IMR-90 (cell line): ENCODE data around the gene SH3RF1. TPM values are rescaled to one million over a fixed set of nuclear protein-coding genes. Genes with fewer than 3 reads are reported as not detected.

ENCODE experiments used
- ATAC-seq: fragments of 200-7000 bp; cut with Tn5 transposase; 2 replicates; pipeline ENCODE4 v1.9.1; 2020; ENCODE audit warnings: low read depth, mild to moderate bottlenecking, moderate library complexity
- BruUV-seq: library from RNA; stranded (reverse); fragments of 400-500 nt; replicated peaks from 2 replicates; lab custom pipeline; 2021; lab: Mats Ljungman, UMichigan
- CTCF ChIA-PET: fragments of 300-600 bp; formaldehyde crosslinking; extraction: SDS; loops from one replicate; lab custom pipeline; 2021; ENCODE audit warnings: antibody characterized with exemption; lab: Yijun Ruan, JAX
- POLR2A ChIA-PET: fragments of 300-600 bp; sonication (Branson Sonifier 250); formaldehyde crosslinking; loops from one replicate; lab custom pipeline; 2022; ENCODE audit warnings: antibody characterized with exemption; ENCODE audit not compliant: unreplicated experiment; lab: Charles Lee
- DNase-seq: peaks from one replicate; pipeline ENCODE4 v3.0.0; 2013
- H2AFZ ChIP-seq: replicated peaks from 2 replicates; pipeline ENCODE3; 2013; ENCODE audit warnings: low read length, mild to moderate bottlenecking; ENCODE audit not compliant: poor library complexity
- H2AK5ac ChIP-seq: 2 replicates; pipeline ENCODE4 v1.6.1; 2013; ENCODE audit warnings: low read depth, low read length, inconsistent platforms
- H2AK9ac ChIP-seq: replicated peaks from 2 replicates; pipeline ENCODE3; 2013; ENCODE audit warnings: mild to moderate bottlenecking, low read depth, low read length, moderate library complexity; ENCODE audit not compliant: poor library complexity
- H2BK120ac ChIP-seq: 2 replicates; pipeline ENCODE4 v1.6.1; 2013; ENCODE audit warnings: low read depth, low read length, inconsistent platforms
- H2BK15ac ChIP-seq: 3 replicates; pipeline ENCODE4 v1.6.1; 2013; ENCODE audit warnings: low read depth, low read length, inconsistent platforms
- H2BK20ac ChIP-seq: 2 replicates; pipeline ENCODE4 v1.6.1; 2013; ENCODE audit warnings: low read depth, mild to moderate bottlenecking, inconsistent platforms, low read length, moderate library complexity
- H2BK5ac ChIP-seq: 2 replicates; pipeline ENCODE4 v1.6.1; 2013; ENCODE audit warnings: mild to moderate bottlenecking, low read depth, low read length, inconsistent platforms; ENCODE audit not compliant: poor library complexity, severe bottlenecking
- H3K14ac ChIP-seq: replicated peaks from 2 replicates; pipeline ENCODE4 v1.6.1; 2013; ENCODE audit warnings: low read depth, low read length, inconsistent platforms
- H3K18ac ChIP-seq: 2 replicates; pipeline ENCODE4 v1.6.1; 2013; ENCODE audit warnings: low read depth, low read length, control low read depth
- H3K23ac ChIP-seq: 2 replicates; pipeline ENCODE4 v1.6.1; 2013; ENCODE audit warnings: low read depth, low read length, inconsistent platforms
- H3K27ac ChIP-seq: 2 replicates; pipeline ENCODE4 v1.5.1; 2013; ENCODE audit warnings: mild to moderate bottlenecking, control low read depth, low read length; ENCODE audit not compliant: insufficient read depth
- H3K27me3 ChIP-seq: 2 replicates; pipeline ENCODE4 v1.6.1; 2013; ENCODE audit warnings: low read length; ENCODE audit not compliant: control insufficient read depth, insufficient read depth
- H3K36me3 ChIP-seq: 2 replicates; pipeline ENCODE4 v1.6.1; 2013; ENCODE audit warnings: low read length, mixed read lengths; ENCODE audit not compliant: control insufficient read depth, insufficient read depth
- H3K4ac ChIP-seq: 2 replicates; pipeline ENCODE4 v1.6.1; 2013; ENCODE audit warnings: low read depth, low read length, inconsistent platforms
- H3K4me1 ChIP-seq: 2 replicates; pipeline ENCODE4 v1.6.1; 2013; ENCODE audit warnings: low read length, mixed read lengths; ENCODE audit not compliant: control insufficient read depth, insufficient read depth
- H3K4me2 ChIP-seq: 2 replicates; pipeline ENCODE4 v1.6.1; 2013; ENCODE audit warnings: low read depth, mild to moderate bottlenecking, control low read depth, low read length, moderate library complexity
- H3K4me3 ChIP-seq: 2 replicates; pipeline ENCODE4 v1.5.1; 2013; ENCODE audit warnings: low read depth, mild to moderate bottlenecking, control low read depth, low read length, moderate library complexity; ENCODE audit not compliant: insufficient read depth
- H3K56ac ChIP-seq: 2 replicates; pipeline ENCODE4 v1.6.1; 2013; ENCODE audit warnings: low read length, inconsistent platforms; ENCODE audit not compliant: insufficient read depth; ENCODE audit errors: extremely low read depth
- H3K79me1 ChIP-seq, 2 experiments: 2 replicates each; pipeline ENCODE4 v1.6.1; 2013; ENCODE audit warnings: low read length in 2 of 2, inconsistent platforms in 1 of 2, low read depth in 1 of 2
- H3K9ac ChIP-seq: 2 replicates; pipeline ENCODE4 v1.6.1; 2013; ENCODE audit warnings: low read depth, low read length, control low read depth
- H3K9me1 ChIP-seq: 2 replicates; pipeline ENCODE4 v1.6.1; 2013; ENCODE audit warnings: low read length, inconsistent platforms; ENCODE audit not compliant: insufficient read depth
- H3K9me3 ChIP-seq: 2 replicates; pipeline ENCODE4 v1.6.1; 2013; ENCODE audit warnings: low read length; ENCODE audit not compliant: control insufficient read depth, insufficient read depth
- H4K20me1 ChIP-seq: 2 replicates; pipeline ENCODE4 v1.6.1; 2013; ENCODE audit warnings: low read length, inconsistent platforms; ENCODE audit not compliant: insufficient read depth
- H4K5ac ChIP-seq: 2 replicates; pipeline ENCODE4 v1.6.1; 2013; ENCODE audit warnings: mild to moderate bottlenecking, low read depth, low read length, control low read depth
- H4K8ac ChIP-seq, 2 experiments: 2 replicates each; pipeline ENCODE4 v1.6.1; 2013; ENCODE audit warnings: low read depth in 2 of 2, low read length in 2 of 2, control low read depth in 1 of 2, inconsistent platforms in 1 of 2
- H4K91ac ChIP-seq: 2 replicates; pipeline ENCODE4 v1.6.1; 2013; ENCODE audit warnings: low read depth, low read length, inconsistent platforms; ENCODE audit not compliant: insufficient read depth
- CEBPB ChIP-seq: IDR thresholded peaks from 2 replicates; pipeline ENCODE4 v1.6.1; 2012; ENCODE audit warnings: low read depth, low read length, improper control_type of control experiment
- CHD1 ChIP-seq: IDR thresholded peaks from 2 replicates; pipeline ENCODE4 v1.6.1; 2012; ENCODE audit warnings: low read depth, low read length, improper control_type of control experiment
- ELK1 ChIP-seq: fragments of 150-350 bp; IDR thresholded peaks from 2 replicates; pipeline ENCODE4 v1.6.1; 2016; ENCODE audit warnings: low read depth, mild to moderate bottlenecking, low read length, moderate library complexity, borderline replicate concordance
- FOS ChIP-seq: fragments of 150-350 bp; IDR thresholded peaks from 2 replicates; pipeline ENCODE4 v1.6.1; 2016; ENCODE audit warnings: low read depth, low read length
- MAFK ChIP-seq: IDR thresholded peaks from 2 replicates; pipeline ENCODE4 v1.6.1; 2012; ENCODE audit warnings: low read depth, low read length, improper control_type of control experiment
- MAZ ChIP-seq: IDR thresholded peaks from 2 replicates; pipeline ENCODE4 v1.6.1; 2012; ENCODE audit warnings: low read depth, mild to moderate bottlenecking, low read length, improper control_type of control experiment, moderate library complexity, borderline replicate concordance
- MXI1 ChIP-seq: IDR thresholded peaks from 2 replicates; pipeline ENCODE4 v1.6.1; 2012; ENCODE audit warnings: low read depth, mild to moderate bottlenecking, low read length, moderate library complexity, borderline replicate concordance
- POLR2A ChIP-seq: IDR thresholded peaks from 2 replicates; pipeline ENCODE4 v1.6.1; 2012; ENCODE audit warnings: mild to moderate bottlenecking, low read depth, low read length
- RAD21 ChIP-seq: IDR thresholded peaks from 2 replicates; pipeline ENCODE4 v1.6.1; 2012; ENCODE audit warnings: low read length, improper control_type of control experiment
- RCOR1 ChIP-seq: IDR thresholded peaks from 2 replicates; pipeline ENCODE4 v1.6.1; 2012; ENCODE audit warnings: mild to moderate bottlenecking, low read length, improper control_type of control experiment; ENCODE audit not compliant: insufficient replicate concordance
- RFX5 ChIP-seq: IDR thresholded peaks from 2 replicates; pipeline ENCODE4 v1.8.0; 2012; ENCODE audit warnings: low read depth, mild to moderate bottlenecking, low read length, moderate library complexity
- SMC3 ChIP-seq: fragments of 150-350 bp; IDR thresholded peaks from 2 replicates; pipeline ENCODE4 v1.6.1; 2016; ENCODE audit warnings: low read depth, mild to moderate bottlenecking, antibody characterized with exemption, low read length, moderate library complexity
- USF2 ChIP-seq: fragments of 150-350 bp; IDR thresholded peaks from 2 replicates; pipeline ENCODE4 v1.6.1; 2017; ENCODE audit warnings: mild to moderate bottlenecking, antibody characterized with exemption, low read length, low read depth
- WGBS, 2 experiments: methylation state at CpG; one replicate each; pipeline versions ENCODE4 v1.1.5 to v1.1.7; 2013; ENCODE audit warnings: missing lambda C conversion rate in 2 of 2; ENCODE audit not compliant: insufficient read length in 1 of 2; ENCODE audit errors: extremely low coverage in 2 of 2; 5-methylcytosine and 5-hydroxymethylcytosine counted together
- dilution Hi-C: fragments of 300-500 bp; cut with HindIII; formaldehyde crosslinking; loops from one replicate; pipeline ENCODE4 v1.14.3; 2018; ENCODE audit warnings: low sequenced_read_pairs; ENCODE audit not compliant: unreplicated experiment
- in situ Hi-C: fragments of 300-500 bp; cut with MboI; formaldehyde crosslinking; loops from 3 replicates; pipeline ENCODE4 v1.14.3; 2019; ENCODE audit warnings: low sequenced_read_pairs, inconsistent platforms, mixed read lengths
- intact Hi-C: fragments of 100-400 bp; cut with micrococcal nuclease; formaldehyde crosslinking; loops from 2 replicates; pipeline ENCODE4 v1.10.0; 2022
- polyA plus RNA-seq, 3 experiments: library from polyadenylated mRNA; depleted of rRNA; stranded (reverse); fragments of >200 nt; gene quantifications; 2 replicates each; pipeline ENCODE4 v1.2.3, GENCODE V29; 2012; ENCODE audit warnings: low replicate concordance in 1 of 3
- total RNA-seq: library from RNA; depleted of rRNA; stranded (reverse); fragments of >200 nt; gene quantifications from 2 replicates; pipeline ENCODE4 v1.2.3, GENCODE V29; 2012

Gene SH3RF1
- total and polyA plus RNA-seq, 2 of the 4 experiments (the other 2 are of a cell fraction) = 22.0 to 29.8 TPM

GRCh38 chr4:169139021-169139420 is 131.7 kb downstream of the SH3RF1 start:
- H3K14ac ChIP-seq = no peak overlapping the region
- no peak overlapping the region for H3K9ac ChIP-seq
- POLR2A ChIA-PET = no interaction called here
- H4K20me1 ChIP-seq = peaks cover 8% of the 10 kb centered on the region; the same call in 1 of the 2 replicates
- H3K9me1 ChIP-seq = peaks cover 10% of the 10 kb centered on the region
- no peak overlapping the region for H4K5ac ChIP-seq
- TF ChIP-seq CHD1 (no peak), MAFK (no peak), MXI1 (no peak), RCOR1 (no peak), FOS (no peak), RFX5 (no peak), CEBPB (no peak), MAZ (no peak), USF2 (no peak), ELK1 (no peak), RAD21 (no peak), SMC3 (no peak), POLR2A (no peak)
- no peak overlapping the region for H4K91ac ChIP-seq
- no peak overlapping the region for H3K4ac ChIP-seq
- no CpG with 5 or more reads among the region's 4 CpGs for WGBS, 2 experiments
- H3K79me1 ChIP-seq = peaks cover 14 to 45% of the 10 kb centered on the region in 2 experiments; a peak in 3 of 4 replicates
- H3K27me3 ChIP-seq = no peaks in the 10 kb centered on the region
- H3K23ac ChIP-seq = no peak overlapping the region
- no peak overlapping the region for H4K8ac ChIP-seq
- intact Hi-C loops (no loop called here), dilution Hi-C loops (no loop called here), in situ Hi-C loops (no loop called here)
- CTCF ChIA-PET = interaction anchor here (0.6 to 1.0 kb wide), 3 partner anchors 14 to 173 kb away, joined by 3 to 4 read pairs (median 3); no protein-coding TSS in a partner anchor
- no peak overlapping the region for H2AK9ac ChIP-seq
- H3K4me2 ChIP-seq = no peak overlapping the region
- DNase-seq = no peak
- no peak overlapping the region for H3K56ac ChIP-seq
- no peaks in the 10 kb centered on the region for H3K4me1 ChIP-seq
- no peak overlapping the region for H3K18ac ChIP-seq
- H3K4me3 ChIP-seq = no peak overlapping the region
- no peak overlapping the region for H2AK5ac ChIP-seq
- no peak overlapping the region for H2AFZ ChIP-seq
- H2BK5ac ChIP-seq = no peak overlapping the region
- no peak overlapping the region for H2BK15ac ChIP-seq
- H3K36me3 ChIP-seq = peaks cover 14% of the 10 kb centered on the region
- H3K9me3 ChIP-seq = no peaks in the 10 kb centered on the region
- no TSS peak for BruUV-seq
- no peak for ATAC-seq
- H2BK120ac ChIP-seq = no peak overlapping the region
- no peak overlapping the region for H2BK20ac ChIP-seq
- no peak overlapping the region for H3K27ac ChIP-seq
